HepG2 (cell line): ENCODE measurements around the gene FYB1. TPM values are rescaled to one million over a fixed set of nuclear protein-coding genes. Genes with fewer than 3 reads are reported as not detected.
A peak's percentile ranks its signal among the peaks of the same experiment; 100 is the strongest.

ENCODE experiments used
- CEBPB ChIP-seq: IDR thresholded peaks from 2 replicates; pipeline ENCODE4 v1.6.1; 2011; ENCODE audit warnings: low read depth, low read length, improper control_type of control experiment, borderline replicate concordance
- ERF ChIP-seq: IDR thresholded peaks from 2 replicates; pipeline ENCODE4 v1.6.1; 2018; ENCODE audit warnings: missing biosample characterization, missing genetic modification reagents
- HMG20B ChIP-seq: conservative IDR thresholded peaks from 2 replicates; pipeline ENCODE4 v1.6.1; 2016; ENCODE audit warnings: missing genetic modification reagents, missing compliant biosample characterization
- KLF11 ChIP-seq: IDR thresholded peaks from 2 replicates; pipeline ENCODE4 v1.6.1; 2016; ENCODE audit warnings: missing compliant biosample characterization
- MATR3 ChIP-seq: sonication (generic); formaldehyde crosslinking; IDR thresholded peaks from 2 replicates; pipeline ENCODE4 v1.4.0; 2020; ENCODE audit warnings: missing genetic modification reagents
- NCOA2 ChIP-seq: sonication (generic); formaldehyde crosslinking; IDR thresholded peaks from 2 replicates; pipeline ENCODE4 v1.8.0; 2022; ENCODE audit warnings: inconsistent platforms
- NFKBIZ ChIP-seq: IDR thresholded peaks from 2 replicates; pipeline ENCODE4 v1.6.1; 2018; ENCODE audit warnings: missing genetic modification reagents, missing compliant biosample characterization
- NKX3-1 ChIP-seq: sonication (generic); formaldehyde crosslinking; IDR thresholded peaks from 2 replicates; pipeline ENCODE4 v1.5.0; 2020; ENCODE audit warnings: missing genetic modification reagents
- RARA ChIP-seq: IDR thresholded peaks from 2 replicates; pipeline ENCODE4 v1.6.1; 2016; ENCODE audit warnings: missing genetic modification reagents, missing compliant biosample characterization
- SAP130 ChIP-seq: IDR thresholded peaks from 2 replicates; pipeline ENCODE4 v1.6.1; 2016; ENCODE audit warnings: low read depth
- SP5 ChIP-seq: IDR thresholded peaks from 2 replicates; pipeline ENCODE4 v1.6.1; 2016; ENCODE audit warnings: low read depth, borderline replicate concordance
- YEATS2 ChIP-seq: sonication (generic); formaldehyde crosslinking; IDR thresholded peaks from 2 replicates; pipeline ENCODE4 v1.4.0; 2020; ENCODE audit warnings: missing genetic modification reagents, borderline replicate concordance
- ZNF343 ChIP-seq: sonication (generic); formaldehyde crosslinking; IDR thresholded peaks from 2 replicates; pipeline ENCODE4 v1.4.0; 2020; ENCODE audit warnings: mild to moderate bottlenecking, missing genetic modification reagents
- ZNF598 ChIP-seq: sonication (generic); formaldehyde crosslinking; IDR thresholded peaks from 2 replicates; pipeline ENCODE4 v1.5.1; 2020; ENCODE audit warnings: mild to moderate bottlenecking, missing genetic modification reagents, borderline replicate concordance
- ZNF614 ChIP-seq: IDR thresholded peaks from 2 replicates; pipeline ENCODE4 v1.6.1; 2018; ENCODE audit warnings: missing biosample characterization, missing genetic modification reagents, inconsistent platforms, borderline replicate concordance
- ZSCAN9 ChIP-seq: IDR thresholded peaks from 2 replicates; pipeline ENCODE4 v1.6.1; 2016; ENCODE audit warnings: borderline replicate concordance
- polyA plus RNA-seq, 8 experiments: library from polyadenylated mRNA; depleted of rRNA in 3 of 8; stranded (reverse) in 7 of 8; unstranded in 1 of 8; fragments of >200 nt; fragmentation: Illumina TruSeq in 4 of 8; extraction: Trizol in 4 of 8; gene quantifications; 2 replicates each; pipeline versions ENCODE4 v1.2.1 to v1.2.3, GENCODE V29; 2011 to 2016; ENCODE audit warnings: low read depth in 4 of 8, missing spikeins in 1 of 8, mixed read lengths in 1 of 8; ENCODE audit not compliant: insufficient read depth in 1 of 8
- total RNA-seq, 5 experiments: library from RNA; depleted of rRNA; stranded (reverse); fragments of >200 nt; fragmentation: Illumina TruSeq; extraction: Trizol; gene quantifications; 2 replicates each; pipeline ENCODE4 v1.2.3, GENCODE V29; 2016; ENCODE audit warnings: low read depth in 1 of 5
- TF ChIP-seq, protein P1 (sequence below): sonication (generic); formaldehyde crosslinking; IDR thresholded peaks from 2 replicates; pipeline ENCODE4 v1.4.0; 2020; ENCODE audit warnings: mild to moderate bottlenecking, missing genetic modification reagents
- TF ChIP-seq, protein P2 (sequence below): sonication (generic); formaldehyde crosslinking; IDR thresholded peaks from 2 replicates; pipeline ENCODE4 v1.8.0; 2022; ENCODE audit warnings: missing genetic modification reagents, low read depth, mild to moderate bottlenecking, borderline replicate concordance
- TF ChIP-seq, protein P3 (sequence below): sonication (generic); formaldehyde crosslinking; IDR thresholded peaks from 2 replicates; pipeline ENCODE4 v1.8.0; 2022; ENCODE audit warnings: mild to moderate bottlenecking, missing genetic modification reagents
- TF ChIP-seq, protein P4 (sequence below): sonication (generic); formaldehyde crosslinking; IDR thresholded peaks from 2 replicates; pipeline ENCODE4 v1.5.0; 2020; ENCODE audit warnings: mild to moderate bottlenecking, missing genetic modification reagents, borderline replicate concordance
- TF ChIP-seq, protein P5 (sequence below): sonication (generic); formaldehyde crosslinking; conservative IDR thresholded peaks from 2 replicates; pipeline ENCODE4 v1.4.0; 2020; ENCODE audit warnings: mild to moderate bottlenecking, missing genetic modification reagents, moderate library complexity

The FYB1 gene
- total and polyA plus RNA-seq, 2 of the 13 experiments (the other 11 are each of a cell fraction or from before 2014, with no cell fraction given) = 0.03 TPM; not detected in 1

DNA sequence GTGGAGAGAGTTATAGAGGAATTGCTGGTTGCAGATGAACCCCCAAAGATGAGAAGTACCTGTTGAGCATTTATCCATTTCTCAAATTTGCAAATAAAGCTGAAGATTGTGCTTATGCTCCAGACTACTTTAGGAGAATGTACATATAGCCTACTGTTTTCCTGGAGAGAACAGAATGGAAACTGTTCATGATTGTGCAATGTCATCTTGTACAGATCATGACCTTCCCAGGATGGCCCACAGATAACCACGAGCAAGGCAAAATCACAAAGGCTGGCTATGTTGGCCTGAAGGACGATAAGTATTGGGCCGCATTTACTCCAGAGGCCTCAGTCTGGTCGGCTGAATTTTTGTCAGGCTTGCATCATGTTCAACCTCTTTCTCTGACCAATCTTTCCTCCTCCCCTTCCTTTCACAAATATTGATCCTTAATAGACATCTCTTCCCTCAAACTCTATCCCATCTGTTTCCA, 116.6 kb downstream of the FYB1 start (continued):
- TF ChIP-seq, protein P1, sequence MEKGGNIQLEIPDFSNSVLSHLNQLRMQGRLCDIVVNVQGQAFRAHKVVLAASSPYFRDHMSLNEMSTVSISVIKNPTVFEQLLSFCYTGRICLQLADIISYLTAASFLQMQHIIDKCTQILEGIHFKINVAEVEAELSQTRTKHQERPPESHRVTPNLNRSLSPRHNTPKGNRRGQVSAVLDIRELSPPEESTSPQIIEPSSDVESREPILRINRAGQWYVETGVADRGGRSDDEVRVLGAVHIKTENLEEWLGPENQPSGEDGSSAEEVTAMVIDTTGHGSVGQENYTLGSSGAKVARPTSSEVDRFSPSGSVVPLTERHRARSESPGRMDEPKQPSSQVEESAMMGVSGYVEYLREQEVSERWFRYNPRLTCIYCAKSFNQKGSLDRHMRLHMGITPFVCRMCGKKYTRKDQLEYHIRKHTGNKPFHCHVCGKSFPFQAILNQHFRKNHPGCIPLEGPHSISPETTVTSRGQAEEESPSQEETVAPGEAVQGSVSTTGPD (CRISPR knock-in tag) = peak; percentile 61; the same call in 1 of the 2 replicates
- TF ChIP-seq MATR3 (no peak), ZNF598 (no peak), ZNF343 (no peak), HMG20B (CRISPR knock-in tag) (peak; percentile 61; the same call in 1 of the 2 replicates), ERF (CRISPR knock-in tag) (peak; percentile 56; the same call in 1 of the 2 replicates), SAP130 (peak; percentile 71), YEATS2 (CRISPR knock-in tag) (peak; percentile 32; the same call in 1 of the 2 replicates), RARA (CRISPR knock-in tag) (peak; percentile 93), ZSCAN9 (CRISPR knock-in tag) (0 out of 2 replicates have a peak, but pooled peaks have one; percentile 59), SP5 (CRISPR knock-in tag) (peak; percentile 78), ZNF614 (peak; percentile 71), NCOA2 (peak; percentile 80), NFKBIZ (CRISPR knock-in tag) (peak; percentile 83), CEBPB (peak; percentile 99), NKX3-1 (CRISPR knock-in tag) (0 out of 2 replicates have a peak, but pooled peaks have one; percentile 37), KLF11 (CRISPR knock-in tag) (no peak)
- TF ChIP-seq, protein P2, sequence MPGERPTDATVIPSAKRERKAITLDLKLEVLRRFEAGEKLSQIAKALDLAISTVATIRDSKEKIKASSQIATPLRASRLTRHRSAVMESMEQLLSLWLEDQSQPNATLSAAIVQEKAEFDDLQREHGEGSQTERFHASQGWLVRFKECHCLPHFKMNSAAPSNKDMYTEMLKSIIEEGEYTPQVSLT (CRISPR knock-in tag) = no peak
- TF ChIP-seq, protein P3, sequence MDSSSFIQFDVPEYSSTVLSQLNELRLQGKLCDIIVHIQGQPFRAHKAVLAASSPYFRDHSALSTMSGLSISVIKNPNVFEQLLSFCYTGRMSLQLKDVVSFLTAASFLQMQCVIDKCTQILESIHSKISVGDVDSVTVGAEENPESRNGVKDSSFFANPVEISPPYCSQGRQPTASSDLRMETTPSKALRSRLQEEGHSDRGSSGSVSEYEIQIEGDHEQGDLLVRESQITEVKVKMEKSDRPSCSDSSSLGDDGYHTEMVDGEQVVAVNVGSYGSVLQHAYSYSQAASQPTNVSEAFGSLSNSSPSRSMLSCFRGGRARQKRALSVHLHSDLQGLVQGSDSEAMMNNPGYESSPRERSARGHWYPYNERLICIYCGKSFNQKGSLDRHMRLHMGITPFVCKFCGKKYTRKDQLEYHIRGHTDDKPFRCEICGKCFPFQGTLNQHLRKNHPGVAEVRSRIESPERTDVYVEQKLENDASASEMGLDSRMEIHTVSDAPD (CRISPR knock-in tag) = 0 out of 2 replicates have a peak, but pooled peaks have one; percentile 43
- TF ChIP-seq, protein P4, sequence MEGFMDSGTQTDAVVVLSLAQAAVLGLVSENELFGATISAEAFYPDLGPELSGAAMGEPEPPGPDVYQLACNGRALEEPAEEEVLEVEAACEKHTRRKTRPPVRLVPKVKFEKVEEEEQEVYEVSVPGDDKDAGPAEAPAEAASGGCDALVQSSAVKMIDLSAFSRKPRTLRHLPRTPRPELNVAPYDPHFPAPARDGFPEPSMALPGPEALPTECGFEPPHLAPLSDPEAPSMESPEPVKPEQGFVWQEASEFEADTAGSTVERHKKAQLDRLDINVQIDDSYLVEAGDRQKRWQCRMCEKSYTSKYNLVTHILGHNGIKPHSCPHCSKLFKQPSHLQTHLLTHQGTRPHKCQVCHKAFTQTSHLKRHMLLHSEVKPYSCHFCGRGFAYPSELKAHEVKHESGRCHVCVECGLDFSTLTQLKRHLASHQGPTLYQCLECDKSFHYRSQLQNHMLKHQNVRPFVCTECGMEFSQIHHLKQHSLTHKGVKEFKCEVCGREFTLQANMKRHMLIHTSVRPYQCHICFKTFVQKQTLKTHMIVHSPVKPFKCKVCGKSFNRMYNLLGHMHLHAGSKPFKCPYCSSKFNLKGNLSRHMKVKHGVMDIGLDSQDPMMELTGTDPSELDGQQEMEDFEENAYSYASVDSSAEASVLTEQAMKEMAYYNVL (CRISPR knock-in tag) = peak; percentile 59; the same call in 1 of the 2 replicates
- TF ChIP-seq, protein P5, sequence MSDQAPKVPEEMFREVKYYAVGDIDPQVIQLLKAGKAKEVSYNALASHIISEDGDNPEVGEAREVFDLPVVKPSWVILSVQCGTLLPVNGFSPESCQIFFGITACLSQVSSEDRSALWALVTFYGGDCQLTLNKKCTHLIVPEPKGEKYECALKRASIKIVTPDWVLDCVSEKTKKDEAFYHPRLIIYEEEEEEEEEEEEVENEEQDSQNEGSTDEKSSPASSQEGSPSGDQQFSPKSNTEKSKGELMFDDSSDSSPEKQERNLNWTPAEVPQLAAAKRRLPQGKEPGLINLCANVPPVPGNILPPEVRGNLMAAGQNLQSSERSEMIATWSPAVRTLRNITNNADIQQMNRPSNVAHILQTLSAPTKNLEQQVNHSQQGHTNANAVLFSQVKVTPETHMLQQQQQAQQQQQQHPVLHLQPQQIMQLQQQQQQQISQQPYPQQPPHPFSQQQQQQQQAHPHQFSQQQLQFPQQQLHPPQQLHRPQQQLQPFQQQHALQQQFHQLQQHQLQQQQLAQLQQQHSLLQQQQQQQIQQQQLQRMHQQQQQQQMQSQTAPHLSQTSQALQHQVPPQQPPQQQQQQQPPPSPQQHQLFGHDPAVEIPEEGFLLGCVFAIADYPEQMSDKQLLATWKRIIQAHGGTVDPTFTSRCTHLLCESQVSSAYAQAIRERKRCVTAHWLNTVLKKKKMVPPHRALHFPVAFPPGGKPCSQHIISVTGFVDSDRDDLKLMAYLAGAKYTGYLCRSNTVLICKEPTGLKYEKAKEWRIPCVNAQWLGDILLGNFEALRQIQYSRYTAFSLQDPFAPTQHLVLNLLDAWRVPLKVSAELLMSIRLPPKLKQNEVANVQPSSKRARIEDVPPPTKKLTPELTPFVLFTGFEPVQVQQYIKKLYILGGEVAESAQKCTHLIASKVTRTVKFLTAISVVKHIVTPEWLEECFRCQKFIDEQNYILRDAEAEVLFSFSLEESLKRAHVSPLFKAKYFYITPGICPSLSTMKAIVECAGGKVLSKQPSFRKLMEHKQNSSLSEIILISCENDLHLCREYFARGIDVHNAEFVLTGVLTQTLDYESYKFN (CRISPR knock-in tag) = peak; percentile 50
